A549 (cell line): ENCODE measurements around the gene PCDHA7. TPM values are rescaled to one million over a fixed set of nuclear protein-coding genes. Genes with fewer than 3 reads are reported as not detected.

Source experiments
- polyA plus RNA-seq, 4 experiments: library from polyadenylated mRNA; depleted of rRNA in 3 of 4; stranded (reverse); fragments of >200 nt; fragmentation: RNase III in 1 of 4; extraction: RNeasy Plus Mini Kit Qiagen cat#74134 plus additional on column Dnase treatment in 1 of 4; gene quantifications; 2 replicates in 3 of 4; 3 replicates in 1 of 4; pipeline ENCODE4 v1.2.3, GENCODE V29; 2011 to 2017

The PCDHA7 gene
- polyA plus RNA-seq, 2 of the 4 experiments (the other 2 are of a cell fraction), result 0.14 to 0.23 TPM

Other genes starting within 250 kb of the PCDHA7 start
- 3.3 and 6.3 TPM in 2 replicates for gene CD14, start 201.1 kb upstream of the PCDHA7 start, polyA plus RNA-seq (2011; rRNA removed)
- 2.0 to 3.5 TPM (median 2.9 TPM) in 3 replicates for gene CD14, start 201.1 kb upstream of the PCDHA7 start, polyA plus RNA-seq (2017; fragmentation: RNase III; extraction: RNeasy Plus Mini Kit Qiagen cat#74134 plus additional on column Dnase treatment)
- gene TMCO6, start 194.8 kb upstream of the PCDHA7 start, polyA plus RNA-seq (2011; rRNA removed), result 11.8 and 14.6 TPM in 2 replicates
- gene TMCO6, start 194.8 kb upstream of the PCDHA7 start, polyA plus RNA-seq (2017; fragmentation: RNase III; extraction: RNeasy Plus Mini Kit Qiagen cat#74134 plus additional on column Dnase treatment), result 13.3 to 18.1 TPM (median 16.1 TPM) in 3 replicates
- 100 and 119 TPM in 2 replicates for gene NDUFA2, start 186.6 kb upstream of the PCDHA7 start, polyA plus RNA-seq (2011; rRNA removed)
- gene NDUFA2, start 186.6 kb upstream of the PCDHA7 start, polyA plus RNA-seq (2017; fragmentation: RNase III; extraction: RNeasy Plus Mini Kit Qiagen cat#74134 plus additional on column Dnase treatment), result 175 to 185 TPM (median 180 TPM) in 3 replicates
- gene IK, start 186.4 kb upstream of the PCDHA7 start, polyA plus RNA-seq (2011; rRNA removed), result 120 and 158 TPM in 2 replicates
- gene IK, start 186.4 kb upstream of the PCDHA7 start, polyA plus RNA-seq (2017; fragmentation: RNase III; extraction: RNeasy Plus Mini Kit Qiagen cat#74134 plus additional on column Dnase treatment), result 150 to 170 TPM (median 160 TPM) in 3 replicates
- gene WDR55, start 169.4 kb upstream of the PCDHA7 start, polyA plus RNA-seq (2011; rRNA removed), result 23.3 and 26.6 TPM in 2 replicates
- gene WDR55, start 169.4 kb upstream of the PCDHA7 start, polyA plus RNA-seq (2017; fragmentation: RNase III; extraction: RNeasy Plus Mini Kit Qiagen cat#74134 plus additional on column Dnase treatment), result 32.1 to 39.2 TPM (median 36.2 TPM) in 3 replicates
- 0.63 and 0.78 TPM in 2 replicates for gene DND1, start 160.7 kb upstream of the PCDHA7 start, polyA plus RNA-seq (2011; rRNA removed)
- 1.0 to 1.3 TPM (median 1.1 TPM) in 3 replicates for gene DND1, start 160.7 kb upstream of the PCDHA7 start, polyA plus RNA-seq (2017; fragmentation: RNase III; extraction: RNeasy Plus Mini Kit Qiagen cat#74134 plus additional on column Dnase treatment)
- 73.0 and 80.5 TPM in 2 replicates for gene HARS1, start 142.9 kb upstream of the PCDHA7 start, polyA plus RNA-seq (2011; rRNA removed)
- 84.4 to 93.7 TPM (median 87.1 TPM) in 3 replicates for gene HARS1, start 142.9 kb upstream of the PCDHA7 start, polyA plus RNA-seq (2017; fragmentation: RNase III; extraction: RNeasy Plus Mini Kit Qiagen cat#74134 plus additional on column Dnase treatment)
- 46.6 and 55.1 TPM in 2 replicates for gene HARS2, start 142.8 kb upstream of the PCDHA7 start, polyA plus RNA-seq (2011; rRNA removed)
- gene HARS2, start 142.8 kb upstream of the PCDHA7 start, polyA plus RNA-seq (2017; fragmentation: RNase III; extraction: RNeasy Plus Mini Kit Qiagen cat#74134 plus additional on column Dnase treatment), result 43.5 to 45.1 TPM (median 44.9 TPM) in 3 replicates
- gene ZMAT2, start 133.8 kb upstream of the PCDHA7 start, polyA plus RNA-seq (2011; rRNA removed), result 62.1 and 90.9 TPM in 2 replicates
- gene ZMAT2, start 133.8 kb upstream of the PCDHA7 start, polyA plus RNA-seq (2017; fragmentation: RNase III; extraction: RNeasy Plus Mini Kit Qiagen cat#74134 plus additional on column Dnase treatment), result 208 to 209 TPM (median 209 TPM) in 3 replicates
- 0.37 and 0.52 TPM in 2 replicates for gene PCDHA1, start 48.1 kb upstream of the PCDHA7 start, polyA plus RNA-seq (2011; rRNA removed)
- gene PCDHA1, start 48.1 kb upstream of the PCDHA7 start, polyA plus RNA-seq (2017; fragmentation: RNase III; extraction: RNeasy Plus Mini Kit Qiagen cat#74134 plus additional on column Dnase treatment), result 0.12 to 0.18 TPM (median 0.13 TPM) in 3 replicates
- 0.03 and 0.07 TPM in 2 replicates for gene PCDHA2, start 39.4 kb upstream of the PCDHA7 start, polyA plus RNA-seq (2011; rRNA removed)
- 0.08 TPM in 3 replicates for gene PCDHA2, start 39.4 kb upstream of the PCDHA7 start, polyA plus RNA-seq (2017; fragmentation: RNase III; extraction: RNeasy Plus Mini Kit Qiagen cat#74134 plus additional on column Dnase treatment)
- gene PCDHA3, start 33.2 kb upstream of the PCDHA7 start, polyA plus RNA-seq (2011; rRNA removed), result 1.5 and 1.7 TPM in 2 replicates
- gene PCDHA3, start 33.2 kb upstream of the PCDHA7 start, polyA plus RNA-seq (2017; fragmentation: RNase III; extraction: RNeasy Plus Mini Kit Qiagen cat#74134 plus additional on column Dnase treatment), result 0.84 to 1.0 TPM (median 0.88 TPM) in 3 replicates
- 2.8 and 3.3 TPM in 2 replicates for gene PCDHA4, start 27.2 kb upstream of the PCDHA7 start, polyA plus RNA-seq (2011; rRNA removed)
- 1.6 to 2.2 TPM (median 1.9 TPM) in 3 replicates for gene PCDHA4, start 27.2 kb upstream of the PCDHA7 start, polyA plus RNA-seq (2017; fragmentation: RNase III; extraction: RNeasy Plus Mini Kit Qiagen cat#74134 plus additional on column Dnase treatment)
- gene PCDHA5, start 12.7 kb upstream of the PCDHA7 start, polyA plus RNA-seq (2011; rRNA removed), result 0.32 and 0.62 TPM in 2 replicates
- 0.64 to 0.84 TPM (median 0.78 TPM) in 3 replicates for gene PCDHA5, start 12.7 kb upstream of the PCDHA7 start, polyA plus RNA-seq (2017; fragmentation: RNase III; extraction: RNeasy Plus Mini Kit Qiagen cat#74134 plus additional on column Dnase treatment)
- 0.16 TPM in 2 replicates for gene PCDHA6, start 6.3 kb upstream of the PCDHA7 start, polyA plus RNA-seq (2011; rRNA removed)
- gene PCDHA6, start 6.3 kb upstream of the PCDHA7 start, polyA plus RNA-seq (2017; fragmentation: RNase III; extraction: RNeasy Plus Mini Kit Qiagen cat#74134 plus additional on column Dnase treatment), result 0.03 to 0.07 TPM (median 0.04 TPM) in 3 replicates
- gene PCDHA8, start 6.9 kb downstream of the PCDHA7 start, polyA plus RNA-seq (2011; rRNA removed), result 0.12 and 0.16 TPM in 2 replicates
- gene PCDHA8, start 6.9 kb downstream of the PCDHA7 start, polyA plus RNA-seq (2017; fragmentation: RNase III; extraction: RNeasy Plus Mini Kit Qiagen cat#74134 plus additional on column Dnase treatment), result 0.05 to 0.10 TPM in 2 of 3 replicates, not detected in the other
- 0.03 and 0.08 TPM in 2 replicates for gene PCDHA9, start 14.1 kb downstream of the PCDHA7 start, polyA plus RNA-seq (2011; rRNA removed)
- gene PCDHA9, start 14.1 kb downstream of the PCDHA7 start, polyA plus RNA-seq (2017; fragmentation: RNase III; extraction: RNeasy Plus Mini Kit Qiagen cat#74134 plus additional on column Dnase treatment), result 0.01 TPM in 1 of 3 replicates, not detected in the others
- 0.06 and 0.12 TPM in 2 replicates for gene PCDHA10, start 21.6 kb downstream of the PCDHA7 start, polyA plus RNA-seq (2011; rRNA removed)
- 0.01 TPM in 3 replicates for gene PCDHA10, start 21.6 kb downstream of the PCDHA7 start, polyA plus RNA-seq (2017; fragmentation: RNase III; extraction: RNeasy Plus Mini Kit Qiagen cat#74134 plus additional on column Dnase treatment)
- gene PCDHA11, start 34.7 kb downstream of the PCDHA7 start, polyA plus RNA-seq (2011; rRNA removed), result 0.20 and 0.27 TPM in 2 replicates
- gene PCDHA11, start 34.7 kb downstream of the PCDHA7 start, polyA plus RNA-seq (2017; fragmentation: RNase III; extraction: RNeasy Plus Mini Kit Qiagen cat#74134 plus additional on column Dnase treatment), result 0.08 to 0.16 TPM (median 0.14 TPM) in 3 replicates
- 2.9 and 3.0 TPM in 2 replicates for gene PCDHA12, start 41.0 kb downstream of the PCDHA7 start, polyA plus RNA-seq (2011; rRNA removed)
- gene PCDHA12, start 41.0 kb downstream of the PCDHA7 start, polyA plus RNA-seq (2017; fragmentation: RNase III; extraction: RNeasy Plus Mini Kit Qiagen cat#74134 plus additional on column Dnase treatment), result 2.5 TPM in 3 replicates
- gene PCDHA13, start 47.9 kb downstream of the PCDHA7 start, polyA plus RNA-seq (2011; rRNA removed), result 0.09 and 0.14 TPM in 2 replicates
- not detected in 3 replicates for gene PCDHA13, start 47.9 kb downstream of the PCDHA7 start, polyA plus RNA-seq (2017; fragmentation: RNase III; extraction: RNeasy Plus Mini Kit Qiagen cat#74134 plus additional on column Dnase treatment)
- 3.3 and 3.5 TPM in 2 replicates for gene PCDHAC1, start 92.0 kb downstream of the PCDHA7 start, polyA plus RNA-seq (2011; rRNA removed)
- 0.55 to 0.57 TPM (median 0.57 TPM) in 3 replicates for gene PCDHAC1, start 92.0 kb downstream of the PCDHA7 start, polyA plus RNA-seq (2017; fragmentation: RNase III; extraction: RNeasy Plus Mini Kit Qiagen cat#74134 plus additional on column Dnase treatment)
- 5.3 and 6.3 TPM in 2 replicates for gene PCDHAC2, start 132.2 kb downstream of the PCDHA7 start, polyA plus RNA-seq (2011; rRNA removed)
- 1.1 to 1.2 TPM (median 1.2 TPM) in 3 replicates for gene PCDHAC2, start 132.2 kb downstream of the PCDHA7 start, polyA plus RNA-seq (2017; fragmentation: RNase III; extraction: RNeasy Plus Mini Kit Qiagen cat#74134 plus additional on column Dnase treatment)
- gene PCDHB1, start 217.1 kb downstream of the PCDHA7 start, polyA plus RNA-seq (2011; rRNA removed), result not detected in 2 replicates
- not detected in 3 replicates for gene PCDHB1, start 217.1 kb downstream of the PCDHA7 start, polyA plus RNA-seq (2017; fragmentation: RNase III; extraction: RNeasy Plus Mini Kit Qiagen cat#74134 plus additional on column Dnase treatment)